Activated CD4-positive, alpha-beta memory T cell treated with anti-CD3 and anti-CD28 coated beads for 36 hours (primary cell): ENCODE results near the gene MAFB. TPM values are rescaled to one million over a fixed set of nuclear protein-coding genes. Genes with fewer than 3 reads are reported as not detected.

Experiments used
- CTCF ChIA-PET: fragments of 350-600 bp; sonication (Branson Sonifier 250); formaldehyde crosslinking; loops from one replicate; lab custom pipeline; 2021; ENCODE audit warnings: antibody characterized with exemption, inconsistent platforms; lab: Charles Lee
- POLR2A ChIA-PET: fragments of 350-600 bp; sonication (Branson Sonifier 250); formaldehyde crosslinking; loops from one replicate; lab custom pipeline; 2021; ENCODE audit warnings: antibody characterized with exemption; lab: Charles Lee
- DNase-seq: peaks from one replicate; pipeline ENCODE4 v3.0.0-alpha.2; 2020
- H3K27ac Mint-ChIP-seq: one replicate; pipeline ENCODE4 v1.8.0; 2021; ENCODE audit warnings: mixed read lengths
- H3K27me3 Mint-ChIP-seq: one replicate; pipeline ENCODE4 v1.8.0; 2021; ENCODE audit warnings: mixed read lengths
- H3K36me3 Mint-ChIP-seq: one replicate; pipeline ENCODE4 v1.8.0; 2021; ENCODE audit warnings: mixed read lengths
- H3K4me1 Mint-ChIP-seq: one replicate; pipeline ENCODE4 v1.8.0; 2021; ENCODE audit warnings: low read depth, mixed read lengths
- H3K4me3 Mint-ChIP-seq: one replicate; pipeline ENCODE4 v1.8.0; 2021; ENCODE audit warnings: mild to moderate bottlenecking, mixed read lengths
- H3K9me3 Mint-ChIP-seq: one replicate; pipeline ENCODE4 v1.8.0; 2021; ENCODE audit warnings: mixed read lengths
- intact Hi-C: fragments of 100-400 bp; cut with micrococcal nuclease; formaldehyde crosslinking; loops from one replicate; pipeline ENCODE4 v1.15.1; 2023
- total RNA-seq, 2 experiments: library from RNA; stranded (reverse); gene quantifications; one replicate each; pipeline ENCODE4 v1.2.3, GENCODE V29; 2021

Gene MAFB
- total RNA-seq, 2 experiments from 2014 or later: not detected

DNA sequence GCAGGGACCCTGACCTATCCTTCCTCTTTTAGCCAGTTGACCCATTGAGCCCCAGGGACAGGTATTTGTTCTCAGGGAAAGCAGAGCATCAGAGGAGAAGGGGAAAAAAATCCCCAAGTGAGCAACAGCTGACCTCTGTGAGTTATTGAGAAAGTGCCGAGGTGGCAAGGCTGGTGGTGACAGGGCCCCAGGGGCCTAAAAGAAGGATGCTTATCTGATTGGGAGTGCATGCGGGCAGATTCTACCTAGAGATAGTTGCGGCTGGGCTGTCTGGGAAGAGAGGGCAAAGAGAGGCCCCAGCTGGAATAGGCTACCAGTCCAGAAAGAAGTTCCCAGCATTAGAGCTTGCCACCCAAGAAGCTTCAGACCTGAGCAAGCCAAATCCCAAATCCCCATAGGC lies 26.5 kb upstream of the MAFB start:
- ChIA-PET CTCF (no interaction called here), POLR2A (no interaction called here)
- Mint-ChIP-seq H3K4me3 (no peak overlapping the region), H3K4me1 (no peaks in the 10 kb centered on the region), H3K36me3 (no peaks in the 10 kb centered on the region), H3K27me3 (no peaks in the 10 kb centered on the region), H3K9me3 (no peaks in the 10 kb centered on the region), H3K27ac (no peak overlapping the region)
- intact Hi-C loops: no loop called here
- DNase-seq: no peak

DNA sequence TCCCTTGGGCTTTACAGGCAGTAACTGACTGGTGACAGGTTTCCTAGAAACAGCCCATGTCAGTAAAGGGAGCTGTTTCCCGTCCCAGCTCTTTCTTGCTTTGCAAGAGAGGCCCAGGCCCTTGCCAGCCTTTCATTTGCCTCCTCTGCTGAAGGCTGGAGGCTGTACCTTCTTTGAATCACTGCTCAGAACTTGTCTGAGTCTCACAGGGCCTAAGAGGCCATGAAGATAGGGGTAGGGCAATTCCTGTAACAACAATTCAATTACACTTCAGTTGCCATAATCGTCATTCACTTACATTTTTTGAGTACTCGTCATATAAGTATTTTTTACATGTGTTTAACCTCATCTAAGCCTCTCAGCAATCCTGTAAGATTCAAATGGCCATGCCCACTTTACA lies 25.9 kb upstream of the MAFB start:
- H3K27ac Mint-ChIP-seq: no peak overlapping the region
- intact Hi-C loops: no loop called here
- H3K27me3 Mint-ChIP-seq: no peaks in the 10 kb centered on the region
- H3K4me1 Mint-ChIP-seq: no peaks in the 10 kb centered on the region
- H3K9me3 Mint-ChIP-seq: no peaks in the 10 kb centered on the region
- POLR2A ChIA-PET: no interaction called here
- CTCF ChIA-PET: no interaction called here
- H3K36me3 Mint-ChIP-seq: no peaks in the 10 kb centered on the region
- no peak overlapping the region for H3K4me3 Mint-ChIP-seq
- no peak for DNase-seq

DNA sequence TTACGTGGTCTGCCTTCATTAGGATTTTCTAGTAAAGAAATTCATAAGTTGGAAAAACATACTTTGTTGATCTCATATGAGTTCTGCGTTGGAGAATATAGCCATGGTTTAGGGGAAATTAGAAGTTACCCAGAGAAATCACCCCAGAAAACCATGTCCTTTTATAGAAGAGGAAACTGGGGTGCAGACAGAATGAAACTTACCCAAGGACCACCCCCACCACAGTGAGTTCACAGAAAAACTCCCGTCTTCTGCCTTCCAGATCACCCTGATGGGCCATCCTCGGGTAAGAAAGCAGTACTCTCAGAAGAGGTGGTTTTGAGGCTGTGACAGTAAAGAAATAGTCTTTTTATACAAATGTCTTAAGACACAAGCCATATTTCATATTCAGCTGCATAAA lies 25.1 kb upstream of the MAFB start:
- H3K4me1 Mint-ChIP-seq: no peaks in the 10 kb centered on the region
- H3K9me3 Mint-ChIP-seq: no peaks in the 10 kb centered on the region

DNA sequence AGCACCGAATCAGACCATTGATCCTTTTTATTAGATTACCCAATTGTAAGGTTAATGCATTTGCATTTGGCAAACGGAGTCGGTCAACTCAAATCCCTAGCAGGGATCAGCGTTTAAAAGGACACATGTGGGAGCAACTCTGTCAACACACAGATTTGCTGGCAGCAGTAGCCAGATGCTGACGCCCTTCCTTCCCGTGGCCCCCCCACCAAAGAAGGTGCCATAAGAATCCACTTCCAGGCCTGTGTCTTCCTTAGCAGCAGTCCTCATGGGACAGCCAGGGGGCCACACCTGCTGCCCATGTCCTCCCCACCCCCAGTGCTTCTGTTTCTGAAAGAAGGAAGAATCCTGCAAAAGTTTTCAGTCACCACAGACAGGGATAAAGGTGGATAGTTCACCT lies 24.5 kb upstream of the MAFB start:
- Mint-ChIP-seq H3K27me3 (no peaks in the 10 kb centered on the region), H3K4me1 (no peaks in the 10 kb centered on the region), H3K27ac (no peak overlapping the region), H3K36me3 (no peaks in the 10 kb centered on the region), H3K9me3 (no peaks in the 10 kb centered on the region), H3K4me3 (no peak overlapping the region)
- no peak for DNase-seq
- POLR2A ChIA-PET: no interaction called here
- intact Hi-C loops: no loop called here
- CTCF ChIA-PET: no interaction called here

More for the DNA sequence above, 25.1 kb upstream of the MAFB start:
- POLR2A ChIA-PET: no interaction called here
- no peaks in the 10 kb centered on the region for H3K36me3 Mint-ChIP-seq
- H3K27me3 Mint-ChIP-seq: no peaks in the 10 kb centered on the region
- DNase-seq: no peak
- intact Hi-C loops: no loop called here
- H3K4me3 Mint-ChIP-seq: no peak overlapping the region
- H3K27ac Mint-ChIP-seq: no peak overlapping the region
- CTCF ChIA-PET: no interaction called here

DNA sequence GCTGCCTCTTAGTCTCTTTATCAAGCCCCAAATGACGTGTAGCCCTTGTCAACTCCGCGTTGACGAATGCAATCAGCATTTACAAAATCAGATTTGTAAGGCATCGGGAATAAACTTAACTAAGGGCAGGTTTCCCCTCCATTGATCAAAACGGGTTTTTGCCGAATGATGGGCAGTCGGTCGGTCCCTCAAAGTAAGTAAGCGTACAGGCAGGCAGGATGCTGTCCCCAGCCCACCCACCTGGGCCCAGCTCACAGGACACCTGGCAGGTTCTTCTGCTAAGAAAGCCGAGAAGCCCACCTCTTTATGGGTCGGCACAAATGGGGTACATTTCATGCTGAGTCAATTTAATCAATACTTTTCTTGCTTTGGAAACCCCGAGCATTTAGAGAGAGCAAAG lies 22.0 kb upstream of the MAFB start:
- POLR2A ChIA-PET: no interaction called here
- H3K4me3 Mint-ChIP-seq: no peak overlapping the region
- H3K36me3 Mint-ChIP-seq: no peaks in the 10 kb centered on the region
- H3K27me3 Mint-ChIP-seq: no peaks in the 10 kb centered on the region
- DNase-seq: no peak
- H3K9me3 Mint-ChIP-seq: no peaks in the 10 kb centered on the region
- no peak overlapping the region for H3K27ac Mint-ChIP-seq
- intact Hi-C loops: no loop called here
- CTCF ChIA-PET: interaction anchor here (0.6 kb wide), 1 partner anchor 31 kb away, joined by 4 read pairs; no protein-coding TSS in a partner anchor
- no peaks in the 10 kb centered on the region for H3K4me1 Mint-ChIP-seq

DNA sequence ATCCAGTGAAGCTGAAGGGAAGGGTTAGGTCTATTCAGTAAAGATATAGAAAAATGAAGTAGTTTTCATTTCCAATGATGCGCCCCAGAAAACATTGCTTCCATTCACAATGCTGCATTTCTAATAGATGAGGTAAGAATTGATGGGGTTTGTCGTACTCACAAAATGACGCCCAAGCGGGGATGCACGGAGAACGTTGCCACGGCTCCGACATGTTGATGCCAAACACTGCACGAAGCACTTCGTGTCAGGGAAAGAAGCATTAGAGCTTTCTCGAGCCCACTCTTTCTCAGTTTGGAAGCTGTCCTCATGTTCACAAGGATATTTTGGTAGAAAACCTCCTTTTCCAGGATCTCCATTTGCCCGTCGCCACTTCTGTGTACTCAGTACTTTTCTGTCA lies 21.6 kb upstream of the MAFB start:
- POLR2A ChIA-PET: no interaction called here
- H3K27ac Mint-ChIP-seq: no peak overlapping the region
- no peak overlapping the region for H3K4me3 Mint-ChIP-seq

DNA sequence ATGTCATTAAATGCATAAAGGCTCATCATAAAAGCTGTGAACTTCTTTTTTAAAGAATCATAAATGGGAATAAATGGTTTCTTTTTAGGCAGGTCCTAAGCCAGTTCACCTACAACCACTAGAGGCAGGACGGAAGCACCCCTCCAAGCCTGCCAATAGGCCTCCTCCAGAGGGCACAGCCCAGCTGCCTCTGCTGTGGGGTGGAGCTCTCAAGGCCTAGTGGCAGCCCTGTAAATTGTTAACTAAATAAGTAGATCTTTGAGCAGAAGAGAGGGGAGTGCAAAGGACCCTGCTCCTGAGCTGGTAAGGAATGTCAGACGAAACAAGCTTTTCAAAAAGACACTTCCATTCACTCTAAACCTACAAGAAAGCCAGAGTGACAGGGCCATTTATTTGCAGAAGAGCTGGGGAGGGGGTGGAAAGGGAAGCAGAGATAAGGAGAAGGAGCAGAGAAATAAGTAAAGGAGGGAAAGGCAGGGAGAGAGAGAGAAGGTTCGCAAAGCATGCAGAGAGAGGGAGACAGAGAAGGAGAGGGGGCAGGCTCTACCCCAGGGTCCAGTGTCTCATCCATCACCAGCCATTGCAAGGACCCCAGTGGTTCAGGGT lies 18.0 kb upstream of the MAFB start:
- Mint-ChIP-seq H3K4me1 (no peaks in the 10 kb centered on the region), H3K27ac (no peak overlapping the region), H3K4me3 (no peak overlapping the region), H3K36me3 (no peaks in the 10 kb centered on the region), H3K27me3 (peaks cover 3% of the 10 kb centered on the region), H3K9me3 (no peaks in the 10 kb centered on the region)
- CTCF ChIA-PET: interaction anchor here (0.5 to 4.0 kb wide), 3 partner anchors 11 to 100 kb away, joined by 3 to 19 read pairs (median 3); no protein-coding TSS in a partner anchor
- intact Hi-C loops: no loop called here
- POLR2A ChIA-PET: no interaction called here
- no peak for DNase-seq

More for the DNA sequence above, 21.6 kb upstream of the MAFB start:
- Mint-ChIP-seq H3K4me1 (no peaks in the 10 kb centered on the region), H3K27me3 (no peaks in the 10 kb centered on the region), H3K36me3 (no peaks in the 10 kb centered on the region), H3K9me3 (no peaks in the 10 kb centered on the region)
- no peak for DNase-seq
- CTCF ChIA-PET: interaction anchor here (1.0 kb wide), 1 partner anchor 629 kb away, joined by 4 read pairs; no protein-coding TSS in a partner anchor
- intact Hi-C loops: no loop called here

DNA sequence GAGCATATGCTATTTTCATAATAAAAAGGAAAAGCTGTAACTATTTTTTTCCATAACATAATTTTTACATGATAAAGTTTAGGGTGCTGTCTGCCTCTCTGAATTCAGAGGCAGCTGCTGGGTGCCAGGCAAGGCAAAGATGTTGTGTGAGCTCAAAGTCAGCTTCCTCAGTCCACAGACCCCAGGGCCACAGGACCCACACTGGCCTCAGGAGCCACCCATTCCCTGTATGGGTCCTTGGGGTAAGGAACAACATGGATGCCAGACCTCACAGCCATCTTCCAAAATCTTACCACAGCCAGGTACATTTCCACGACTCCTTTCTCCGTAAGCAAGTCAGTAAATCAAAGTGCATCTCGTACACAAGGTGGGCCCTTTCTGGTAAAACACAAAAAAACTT lies 16.4 kb upstream of the MAFB start:
- ChIA-PET CTCF (interaction anchor here (1.3 to 4.0 kb wide), 2 partner anchors 24 to 36 kb away, joined by 4 to 19 read pairs; no protein-coding TSS in a partner anchor), POLR2A (no interaction called here)
- Mint-ChIP-seq H3K4me3 (no peak overlapping the region), H3K36me3 (no peaks in the 10 kb centered on the region), H3K27me3 (peaks cover 3% of the 10 kb centered on the region), H3K4me1 (no peaks in the 10 kb centered on the region), H3K27ac (no peak overlapping the region), H3K9me3 (no peaks in the 10 kb centered on the region)
- DNase-seq: no peak
- intact Hi-C loops: no loop called here

DNA sequence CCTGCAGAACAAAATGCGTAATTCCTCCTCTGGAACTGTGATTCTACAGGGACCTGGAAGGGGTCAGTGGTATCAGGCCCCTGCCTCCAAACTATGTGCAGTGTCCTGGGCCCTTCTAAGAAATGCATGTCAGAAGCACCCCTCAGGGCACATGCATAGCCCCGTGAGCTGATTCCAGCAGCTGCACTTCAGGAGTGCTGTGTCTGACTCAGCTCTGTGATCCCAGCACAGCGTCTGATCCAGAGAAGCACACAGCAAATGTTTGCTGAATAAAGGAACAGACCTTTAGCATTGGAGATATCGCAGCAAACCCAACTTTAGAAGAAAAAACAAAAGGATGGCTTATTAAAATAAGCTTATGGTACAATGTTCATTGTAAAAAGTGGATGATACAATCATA lies 15.8 kb upstream of the MAFB start:
- no peaks in the 10 kb centered on the region for H3K36me3 Mint-ChIP-seq
- H3K27ac Mint-ChIP-seq: no peak overlapping the region
- no peak for DNase-seq
- H3K9me3 Mint-ChIP-seq: no peaks in the 10 kb centered on the region
- H3K4me3 Mint-ChIP-seq: no peak overlapping the region
- H3K4me1 Mint-ChIP-seq: no peaks in the 10 kb centered on the region
- ChIA-PET CTCF (interaction anchor here (1.3 to 4.0 kb wide), 2 partner anchors 23 to 36 kb away, joined by 4 to 19 read pairs; no protein-coding TSS in a partner anchor), POLR2A (no interaction called here)
- intact Hi-C loops: no loop called here
- H3K27me3 Mint-ChIP-seq: peaks cover 3% of the 10 kb centered on the region

DNA sequence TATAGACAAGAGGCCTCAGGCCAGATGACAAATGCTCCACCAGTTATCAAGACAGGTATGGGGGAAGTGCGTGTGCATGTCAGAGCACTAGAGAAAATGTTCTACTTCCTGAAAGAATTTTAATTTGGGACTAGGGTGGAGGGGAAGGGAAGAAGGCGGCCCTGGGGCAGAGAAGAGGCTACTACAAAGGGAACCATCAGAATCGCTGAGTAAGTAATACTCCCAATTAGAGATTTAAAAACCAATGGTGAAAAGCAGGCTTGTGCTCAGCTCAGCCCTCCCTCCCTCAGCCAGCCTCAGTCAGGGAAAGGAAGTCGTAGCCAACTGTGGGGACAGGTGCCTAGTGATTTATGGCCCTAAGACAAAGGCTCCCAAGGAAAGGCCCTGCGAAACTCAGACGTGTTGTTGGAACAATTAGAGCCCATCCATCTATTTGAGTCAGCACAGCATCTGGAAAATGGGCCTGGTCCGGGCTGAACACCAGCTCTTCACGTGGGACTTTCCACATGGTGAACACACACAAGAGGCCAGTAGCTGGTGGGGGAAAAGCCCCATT lies 15.0 kb upstream of the MAFB start:
- ChIA-PET CTCF (interaction anchor here (1.3 kb wide), 1 partner anchor 259 kb away, joined by 3 read pairs; no protein-coding TSS in a partner anchor), POLR2A (no interaction called here)
- Mint-ChIP-seq H3K27ac (no peak overlapping the region), H3K9me3 (no peaks in the 10 kb centered on the region), H3K4me3 (no peak overlapping the region), H3K27me3 (peaks cover 3% of the 10 kb centered on the region), H3K36me3 (no peaks in the 10 kb centered on the region), H3K4me1 (no peaks in the 10 kb centered on the region)
- no peak for DNase-seq
- intact Hi-C loops: no loop called here

DNA sequence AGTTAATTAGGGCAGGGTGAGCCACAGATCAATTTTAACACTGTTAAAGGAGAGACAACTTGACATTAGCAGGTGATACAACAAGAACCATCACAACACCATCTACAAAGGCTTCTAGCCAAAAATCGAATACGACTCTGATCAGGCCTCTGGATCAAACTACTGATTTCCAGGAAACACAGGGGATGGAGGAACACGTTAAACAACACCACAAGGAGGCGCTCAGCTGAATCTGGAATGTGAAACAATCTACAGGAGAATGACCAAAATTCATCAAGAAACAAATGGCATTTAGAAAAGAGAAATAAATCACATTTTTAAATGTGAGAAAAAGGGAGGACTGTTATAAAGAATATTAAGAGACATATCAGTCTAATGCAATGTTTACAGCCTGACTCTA lies 13.5 kb upstream of the MAFB start:
- Mint-ChIP-seq H3K4me1 (no peaks in the 10 kb centered on the region), H3K9me3 (no peaks in the 10 kb centered on the region), H3K4me3 (no peak overlapping the region), H3K27me3 (peaks cover 3% of the 10 kb centered on the region), H3K27ac (no peak overlapping the region), H3K36me3 (no peaks in the 10 kb centered on the region)
- intact Hi-C loops: no loop called here
- ChIA-PET CTCF (no interaction called here), POLR2A (no interaction called here)
- DNase-seq: no peak

DNA sequence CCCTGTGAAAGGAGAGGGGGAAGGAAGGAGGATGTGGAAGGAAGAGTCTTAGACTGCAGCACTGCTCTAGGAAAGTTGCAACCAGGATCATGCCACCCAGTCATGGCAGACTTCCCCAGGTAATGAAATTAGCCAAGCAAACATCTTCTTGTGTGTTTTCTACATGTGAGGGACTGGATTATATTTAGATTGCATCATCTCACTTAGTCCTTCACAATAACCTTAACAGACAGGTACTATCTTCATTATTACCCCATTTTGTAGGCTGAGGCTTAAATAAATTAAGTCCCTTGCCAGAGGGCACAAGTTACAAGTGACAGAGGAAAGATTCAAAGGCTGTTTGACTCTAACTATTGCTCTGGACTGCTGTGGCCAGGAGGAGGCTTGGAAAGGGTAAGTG lies 9.7 kb upstream of the MAFB start:
- CTCF ChIA-PET: no interaction called here
- H3K4me3 Mint-ChIP-seq: no peak overlapping the region
- no peaks in the 10 kb centered on the region for H3K4me1 Mint-ChIP-seq
- no peak for DNase-seq
- no peaks in the 10 kb centered on the region for H3K9me3 Mint-ChIP-seq
- H3K27me3 Mint-ChIP-seq: peaks cover 24% of the 10 kb centered on the region
- H3K27ac Mint-ChIP-seq: no peak overlapping the region
- POLR2A ChIA-PET: no interaction called here
- intact Hi-C loops: no loop called here
- no peaks in the 10 kb centered on the region for H3K36me3 Mint-ChIP-seq

DNA sequence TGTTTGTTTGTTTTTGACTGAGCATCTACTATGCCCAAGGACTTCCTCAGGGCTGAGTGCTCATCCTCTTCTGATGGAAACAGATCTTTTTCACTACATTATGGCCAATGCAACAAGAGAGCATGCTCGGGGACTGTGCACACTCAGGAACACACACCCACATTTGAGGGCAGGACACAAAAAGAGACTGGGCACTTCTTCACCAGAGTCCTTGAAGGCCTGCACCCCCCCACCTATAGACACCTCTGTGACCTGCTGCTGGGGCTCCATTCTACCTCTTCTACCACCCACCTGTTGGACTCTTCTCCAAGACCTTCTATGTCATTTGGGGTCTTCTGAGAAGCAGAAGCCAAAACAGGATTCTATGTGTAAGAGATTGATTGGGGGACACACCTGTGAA lies 9.2 kb upstream of the MAFB start:
- POLR2A ChIA-PET: no interaction called here
- CTCF ChIA-PET: no interaction called here
- intact Hi-C loops: no loop called here
- no peak for DNase-seq
- Mint-ChIP-seq H3K27ac (no peak overlapping the region), H3K4me1 (no peaks in the 10 kb centered on the region), H3K4me3 (no peak overlapping the region), H3K36me3 (no peaks in the 10 kb centered on the region), H3K9me3 (no peaks in the 10 kb centered on the region), H3K27me3 (peaks cover 25% of the 10 kb centered on the region)
